SJSA1 (cell line): ENCODE results near the gene OST4. TPM values are rescaled to one million over a fixed set of nuclear protein-coding genes. Genes with fewer than 3 reads are reported as not detected.

ENCODE experiments used
- DNase-seq, 2 experiments: peaks; one replicate each; pipeline ENCODE4 v3.0.0-alpha.2; 2015 to 2020; ENCODE audit warnings: low spot score in 2 of 2, low read depth in 1 of 2
- H3K27ac ChIP-seq: fragments of 250-450 bp; sonication (Bioruptor Pico); 2 replicates; pipeline ENCODE4 v1.5.1; 2020; ENCODE audit warnings: mild to moderate bottlenecking, moderate library complexity
- H3K27me3 ChIP-seq: fragments of 250-450 bp; sonication (Bioruptor Pico); replicated peaks from 2 replicates; pipeline ENCODE4 v1.5.1; 2020; ENCODE audit warnings: mild to moderate bottlenecking, moderate library complexity
- H3K36me3 ChIP-seq: fragments of 250-450 bp; sonication (Bioruptor Pico); 2 replicates; pipeline ENCODE4 v1.5.1; 2020; ENCODE audit warnings: mild to moderate bottlenecking
- H3K4me1 ChIP-seq: fragments of 250-450 bp; sonication (Bioruptor Pico); replicated peaks from 2 replicates; pipeline ENCODE4 v1.6.1; 2021; ENCODE audit warnings: mild to moderate bottlenecking
- H3K4me3 ChIP-seq: fragments of 250-450 bp; sonication (Bioruptor Pico); 2 replicates; pipeline ENCODE4 v1.5.1; 2020; ENCODE audit warnings: mild to moderate bottlenecking
- H3K9me3 ChIP-seq: fragments of 250-450 bp; sonication (Bioruptor Pico); replicated peaks from 2 replicates; pipeline ENCODE4 v1.5.1; 2020; ENCODE audit warnings: mild to moderate bottlenecking
- total RNA-seq: library from RNA; depleted of rRNA; stranded (reverse); fragments of >200 nt; shearing (Covaris generic); gene quantifications from 2 replicates; pipeline ENCODE4 v1.2.3, GENCODE V29; 2014

Gene OST4
- total RNA-seq, 1 experiment from 2014 or later, result 322 TPM

- Histone ChIP-seq H3K27ac (no peak overlapping the region), H3K4me1 (peaks cover 4% of the 10 kb centered on the region), H3K9me3 (no peaks in the 10 kb centered on the region)
Observed at GRCh38 chr2:27097341-27097740, 25.9 kb upstream of the OST4 start.

GRCh38 chr2:27096748-27097297 is 25.4 kb upstream of the OST4 start:
- Histone ChIP-seq H3K36me3 (no peaks in the 10 kb centered on the region), H3K27me3 (no peaks in the 10 kb centered on the region), H3K4me3 (no peak overlapping the region), H3K4me1 (peaks cover 4% of the 10 kb centered on the region), H3K27ac (no peak overlapping the region), H3K9me3 (no peaks in the 10 kb centered on the region)
- DNase-seq, result no peak

More at GRCh38 chr2:27097341-27097740, 25.9 kb upstream of the OST4 start:
- Histone ChIP-seq H3K27me3 (no peaks in the 10 kb centered on the region), H3K4me3 (no peak overlapping the region), H3K36me3 (no peaks in the 10 kb centered on the region)
- no peak for DNase-seq

GRCh38 chr2:27095745-27096651 is 24.5 kb upstream of the OST4 start:
- Histone ChIP-seq H3K4me1 (peaks cover 4% of the 10 kb centered on the region), H3K4me3 (no peak overlapping the region), H3K27me3 (no peaks in the 10 kb centered on the region), H3K9me3 (no peaks in the 10 kb centered on the region), H3K36me3 (no peaks in the 10 kb centered on the region), H3K27ac (no peak overlapping the region)
- DNase-seq, result no peak

GRCh38 chr2:27095427-27095744 is 23.9 kb upstream of the OST4 start:
- no peak for DNase-seq
- Histone ChIP-seq H3K36me3 (no peaks in the 10 kb centered on the region), H3K27ac (no peak overlapping the region), H3K4me1 (peaks cover 4% of the 10 kb centered on the region), H3K9me3 (no peaks in the 10 kb centered on the region), H3K4me3 (no peak overlapping the region), H3K27me3 (no peaks in the 10 kb centered on the region)

GRCh38 chr2:27094353-27094984 is 23.0 kb upstream of the OST4 start:
- H3K4me1 ChIP-seq, result peaks cover 4% of the 10 kb centered on the region
- no peak for DNase-seq
- no peaks in the 10 kb centered on the region for H3K36me3 ChIP-seq

GRCh38 chr2:27093430-27094352 is 22.2 kb upstream of the OST4 start:
- Histone ChIP-seq H3K36me3 (no peaks in the 10 kb centered on the region), H3K4me1 (peaks cover 4% of the 10 kb centered on the region), H3K9me3 (no peaks in the 10 kb centered on the region), H3K27ac (no peak overlapping the region), H3K4me3 (no peak overlapping the region), H3K27me3 (no peaks in the 10 kb centered on the region)
- no peak for DNase-seq

More at GRCh38 chr2:27094353-27094984, 23.0 kb upstream of the OST4 start:
- Histone ChIP-seq H3K4me3 (no peak overlapping the region), H3K9me3 (no peaks in the 10 kb centered on the region), H3K27ac (no peak overlapping the region), H3K27me3 (no peaks in the 10 kb centered on the region)

- Histone ChIP-seq H3K9me3 (no peaks in the 10 kb centered on the region), H3K36me3 (no peaks in the 10 kb centered on the region), H3K4me3 (no peak overlapping the region), H3K27me3 (no peaks in the 10 kb centered on the region), H3K27ac (no peak overlapping the region), H3K4me1 (peaks cover 4% of the 10 kb centered on the region)
- DNase-seq, result no peak
Observed at GRCh38 chr2:27092696-27093429, 21.4 kb upstream of the OST4 start.

- no peaks in the 10 kb centered on the region for H3K27me3 ChIP-seq
- H3K9me3 ChIP-seq, result no peaks in the 10 kb centered on the region
- no peak overlapping the region for H3K27ac ChIP-seq
- no peak overlapping the region for H3K4me3 ChIP-seq
- H3K4me1 ChIP-seq, result peaks cover 4% of the 10 kb centered on the region
- H3K36me3 ChIP-seq, result no peaks in the 10 kb centered on the region
- no peak for DNase-seq
Observed at GRCh38 chr2:27091746-27092695, 20.6 kb upstream of the OST4 start.

GRCh38 chr2:27089111-27089954 is 17.9 kb upstream of the OST4 start:
- no peaks in the 10 kb centered on the region for H3K27me3 ChIP-seq
- H3K4me1 ChIP-seq, result peaks cover 20% of the 10 kb centered on the region
- no peak for DNase-seq

GRCh38 chr2:27088634-27089033 is 17.2 kb upstream of the OST4 start:
- H3K9me3 ChIP-seq, result no peaks in the 10 kb centered on the region
- H3K27me3 ChIP-seq, result no peaks in the 10 kb centered on the region
- H3K36me3 ChIP-seq, result peaks cover 11% of the 10 kb centered on the region; the same call in 1 of the 2 replicates
- H3K4me1 ChIP-seq, result peaks cover 20% of the 10 kb centered on the region
- no peak overlapping the region for H3K27ac ChIP-seq
- no peak for DNase-seq
- no peak overlapping the region for H3K4me3 ChIP-seq

More at GRCh38 chr2:27089111-27089954, 17.9 kb upstream of the OST4 start:
- Histone ChIP-seq H3K4me3 (no peak overlapping the region), H3K9me3 (no peaks in the 10 kb centered on the region), H3K27ac (no peak overlapping the region), H3K36me3 (peaks cover 9% of the 10 kb centered on the region; the same call in 1 of the 2 replicates)

- no peaks in the 10 kb centered on the region for H3K9me3 ChIP-seq
- H3K36me3 ChIP-seq, result peaks cover 14% of the 10 kb centered on the region
- no peak for DNase-seq
- H3K4me3 ChIP-seq, result no peak overlapping the region
- H3K27me3 ChIP-seq, result no peaks in the 10 kb centered on the region
- H3K4me1 ChIP-seq, result peaks cover 20% of the 10 kb centered on the region
- no peak overlapping the region for H3K27ac ChIP-seq
Observed at GRCh38 chr2:27087823-27088410, 16.5 kb upstream of the OST4 start.
